SK-N-SH (cell line): ENCODE measurements around the gene PROSER3. TPM values are rescaled to one million over a fixed set of nuclear protein-coding genes. Genes with fewer than 3 reads are reported as not detected.

Experiments used
- CTCF ChIA-PET: fragments of 300-600, 350-600 bp; formaldehyde crosslinking; extraction: SDS; loops from one replicate; lab custom pipeline; 2021; lab: Yijun Ruan, JAX
- POLR2A ChIA-PET: fragments of 350-600 bp; sonication (Branson Sonifier 250); formaldehyde crosslinking; extraction: SDS; loops from one replicate; lab custom pipeline; 2020; ENCODE audit warnings: antibody characterized with exemption, inconsistent platforms; lab: Yijun Ruan, JAX
- DNase-seq: peaks from one replicate; pipeline ENCODE4 v3.0.0; 2012
- H2AFZ ChIP-seq: fragments of 200-600 bp; sonication (generic); 2 replicates; pipeline ENCODE4 v1.8.1; 2016; ENCODE audit warnings: antibody characterized with exemption, mild to moderate bottlenecking, low read depth
- H3F3A ChIP-seq: fragments of 200-600 bp; sonication (generic); replicated peaks from 2 replicates; pipeline ENCODE3; 2016; ENCODE audit warnings: antibody characterized with exemption, mild to moderate bottlenecking; ENCODE audit not compliant: insufficient read depth
- H3K27ac ChIP-seq, 2 experiments: fragments of 200-500 bp in 1 of 2; fragments of 200-600 bp in 1 of 2; sonication (Bioruptor generic) in 1 of 2; sonication (generic), shearing (Covaris generic) in 1 of 2; 2 replicates each; pipeline versions ENCODE4 v1.5.1 to v1.6.1; 2014 to 2016; ENCODE audit warnings: low read depth in 2 of 2, inconsistent platforms in 1 of 2, low read length in 1 of 2, mild to moderate bottlenecking in 1 of 2, mixed read lengths in 1 of 2
- H3K27me3 ChIP-seq: fragments of 200-600 bp; sonication (generic), shearing (Covaris generic); 2 replicates; pipeline ENCODE4 v1.6.1; 2016; ENCODE audit warnings: mixed run types; ENCODE audit not compliant: insufficient read depth
- H3K36me3 ChIP-seq, 2 experiments: fragments of 200-500 bp in 1 of 2; fragments of 200-600 bp in 1 of 2; sonication (Bioruptor generic) in 1 of 2; sonication (generic) in 1 of 2; replicated peaks in 1 of 2; 2 replicates each; pipeline versions ENCODE3 to v1.5.1; 2014 to 2016; ENCODE audit warnings: low read length in 1 of 2, mild to moderate bottlenecking in 1 of 2; ENCODE audit not compliant: insufficient read depth in 2 of 2, control insufficient read depth in 1 of 2
- H3K4me1 ChIP-seq, 2 experiments: fragments of 200-500 bp in 1 of 2; fragments of 200-600 bp in 1 of 2; sonication (Bioruptor generic) in 1 of 2; sonication (generic), shearing (Covaris generic) in 1 of 2; 2 replicates each; pipeline versions ENCODE4 v1.5.1 to v1.6.1; 2014 to 2016; ENCODE audit warnings: low read depth in 1 of 2, low read length in 1 of 2, mixed run types in 1 of 2; ENCODE audit not compliant: insufficient read depth in 2 of 2, control insufficient read depth in 1 of 2
- H3K4me2 ChIP-seq: fragments of 200-600 bp; sonication (generic), shearing (Covaris generic); 2 replicates; pipeline ENCODE4 v1.6.1; 2017; ENCODE audit warnings: mixed run types
- H3K4me3 ChIP-seq, 2 experiments: fragments of 200-500 bp in 1 of 2; fragments of 200-600 bp in 1 of 2; sonication (Bioruptor generic) in 1 of 2; sonication (generic), shearing (Covaris generic) in 1 of 2; 2 replicates each; pipeline versions ENCODE4 v1.5.1 to v1.8.1; 2014 to 2016; ENCODE audit warnings: low read depth in 2 of 2, inconsistent platforms in 1 of 2, low read length in 1 of 2, mild to moderate bottlenecking in 1 of 2, mixed read lengths in 1 of 2, moderate library complexity in 1 of 2
- H3K79me2 ChIP-seq: fragments of 200-600 bp; sonication (generic); 2 replicates; pipeline ENCODE4 v1.8.1; 2017; ENCODE audit warnings: mild to moderate bottlenecking; ENCODE audit not compliant: insufficient read depth
- H3K9ac ChIP-seq: fragments of 200-600 bp; sonication (generic); 2 replicates; pipeline ENCODE4 v1.6.1; 2017; ENCODE audit warnings: mixed run types
- H3K9me2 ChIP-seq: fragments of 200-600 bp; sonication (generic); 2 replicates; pipeline ENCODE4 v1.6.1; 2017; ENCODE audit warnings: mixed run types
- H3K9me3 ChIP-seq: fragments of 200-600 bp; sonication (generic); 2 replicates; pipeline ENCODE4 v1.6.1; 2017; ENCODE audit warnings: mixed run types, mild to moderate bottlenecking, moderate library complexity
- H4K20me1 ChIP-seq: fragments of 200-600 bp; sonication (generic); 2 replicates; pipeline ENCODE4 v1.6.1; 2017; ENCODE audit warnings: mild to moderate bottlenecking, mixed run types; ENCODE audit not compliant: insufficient read depth
- EP300 ChIP-seq, 2 experiments: IDR thresholded peaks; 2 replicates each; pipeline versions ENCODE4 v1.4.0 to v1.6.1; 2012; ENCODE audit warnings: borderline replicate concordance in 1 of 2, low read depth in 1 of 2, low read length in 1 of 2
- EZH2phosphoT487 ChIP-seq: fragments of 200-600 bp; sonication (generic); IDR thresholded peaks from 2 replicates; pipeline ENCODE4 v1.6.1; 2017; ENCODE audit warnings: low read depth, mixed run types, mild to moderate bottlenecking, antibody characterized with exemption, moderate library complexity, borderline replicate concordance
- FOXJ3 ChIP-seq: sonication (generic); formaldehyde crosslinking; IDR thresholded peaks from 2 replicates; pipeline ENCODE4 v1.5.1; 2020; ENCODE audit warnings: mild to moderate bottlenecking, missing genetic modification reagents
- FOXM1 ChIP-seq: IDR thresholded peaks from 2 replicates; pipeline ENCODE4 v1.4.0; 2012; ENCODE audit warnings: low read depth, mild to moderate bottlenecking
- GATA2 ChIP-seq: sonication (generic); formaldehyde crosslinking; IDR thresholded peaks from 2 replicates; pipeline ENCODE4 v1.5.0; 2020; ENCODE audit warnings: mild to moderate bottlenecking, missing genetic modification reagents
- IRF3 ChIP-seq: fragments of 150-350 bp; IDR thresholded peaks from 2 replicates; pipeline ENCODE4 v1.6.1; 2016; ENCODE audit warnings: mild to moderate bottlenecking, low read depth, low read length
- JUND ChIP-seq: IDR thresholded peaks from 2 replicates; pipeline ENCODE4 v1.4.0; 2012
- MEF2A ChIP-seq: IDR thresholded peaks from 2 replicates; pipeline ENCODE4 v1.4.0; 2012; ENCODE audit warnings: low read depth, borderline replicate concordance
- MXI1 ChIP-seq: IDR thresholded peaks from 2 replicates; pipeline ENCODE4 v1.6.1; 2012; ENCODE audit warnings: mild to moderate bottlenecking, low read depth, low read length, improper control_type of control experiment
- NRF1 ChIP-seq: IDR thresholded peaks from 2 replicates; pipeline ENCODE4 v1.6.1; 2012; ENCODE audit warnings: low read depth, mild to moderate bottlenecking, low read length
- POLR2AphosphoS5 ChIP-seq: IDR thresholded peaks from 2 replicates; pipeline ENCODE4 v1.6.1; 2012; ENCODE audit warnings: low read depth, low read length
- RAD21 ChIP-seq: IDR thresholded peaks from 2 replicates; pipeline ENCODE4 v1.6.1; 2012; ENCODE audit warnings: mild to moderate bottlenecking, low read length
- RCOR1 ChIP-seq: fragments of 150-350 bp; IDR thresholded peaks from 2 replicates; pipeline ENCODE4 v1.6.1; 2017; ENCODE audit warnings: antibody characterized with exemption, low read length
- SIN3A ChIP-seq: IDR thresholded peaks from 2 replicates; pipeline ENCODE4 v1.6.1; 2012; ENCODE audit warnings: low read depth, mild to moderate bottlenecking, low read length, moderate library complexity, borderline replicate concordance
- TAF1 ChIP-seq: IDR thresholded peaks from 2 replicates; pipeline ENCODE4 v1.6.1; 2012; ENCODE audit warnings: low read depth, mild to moderate bottlenecking, low read length, moderate library complexity, borderline replicate concordance
- TCF12 ChIP-seq: IDR thresholded peaks from 2 replicates; pipeline ENCODE4 v1.4.0; 2012
- TEAD4 ChIP-seq: IDR thresholded peaks from 2 replicates; pipeline ENCODE4 v1.4.0; 2012; ENCODE audit warnings: mild to moderate bottlenecking, borderline replicate concordance; ENCODE audit not compliant: insufficient read depth
- WGBS: methylation state at CpG from one replicate; pipeline ENCODE4 v1.1.6; 2017; ENCODE audit warnings: low lambda C conversion rate; 5-methylcytosine and 5-hydroxymethylcytosine counted together
- polyA plus RNA-seq, 3 experiments: library from polyadenylated mRNA; depleted of rRNA; stranded (reverse); fragments of >200 nt; gene quantifications; 2 replicates each; pipeline ENCODE4 v1.2.3, GENCODE V29; 2012
- TF ChIP-seq, protein P1 (sequence below): IDR thresholded peaks from 2 replicates; pipeline ENCODE4; 2012
- TF ChIP-seq, protein P2 (sequence below): IDR thresholded peaks from 2 replicates; pipeline ENCODE4 v1.4.0; 2012; ENCODE audit warnings: low read depth
- TF ChIP-seq, protein P3 (sequence below): IDR thresholded peaks from 2 replicates; pipeline ENCODE4 v1.4.0; 2012; ENCODE audit warnings: low read depth, borderline replicate concordance
- TF ChIP-seq, protein P4 (sequence below): fragments of 150-350 bp; IDR thresholded peaks from 2 replicates; pipeline ENCODE4 v1.6.1; 2017; ENCODE audit warnings: antibody characterized with exemption, low read length, low read depth, borderline replicate concordance

The PROSER3 gene
- polyA plus RNA-seq, 1 of the 3 experiments (the other 2 are of a cell fraction), result 12.5 TPM

DNA sequence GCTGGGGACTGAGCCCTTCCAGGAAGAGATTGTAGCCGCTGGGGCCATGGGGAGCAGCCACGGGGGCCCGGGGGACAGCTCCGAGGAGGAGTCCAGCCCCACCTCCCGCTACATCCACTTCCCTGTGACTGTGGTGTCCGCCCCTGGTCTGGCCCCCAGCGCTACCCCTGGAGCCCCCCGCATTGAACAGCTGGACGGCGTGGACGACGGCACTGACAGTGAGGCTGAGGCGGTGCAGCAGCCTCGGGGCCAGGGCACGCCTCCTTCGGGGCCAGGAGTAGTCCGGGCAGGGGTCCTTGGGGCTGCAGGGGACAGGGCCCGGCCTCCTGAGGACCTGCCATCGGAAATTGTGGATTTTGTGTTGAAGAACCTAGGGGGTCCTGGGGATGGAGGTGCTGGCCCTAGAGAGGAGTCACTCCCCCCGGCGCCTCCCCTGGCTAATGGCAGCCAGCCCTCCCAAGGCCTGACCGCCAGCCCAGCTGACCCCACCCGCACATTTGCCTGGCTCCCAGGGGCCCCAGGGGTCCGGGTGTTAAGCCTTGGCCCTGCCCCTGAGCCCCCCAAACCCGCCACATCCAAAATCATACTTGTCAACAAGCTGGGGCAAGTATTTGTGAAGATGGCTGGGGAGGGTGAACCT lies 25.3 kb upstream of the PROSER3 start:
- H3F3A ChIP-seq, result no peaks in the 10 kb centered on the region
- no peak overlapping the region for H3K4me2 ChIP-seq
- no peaks in the 10 kb centered on the region for H4K20me1 ChIP-seq
- DNase-seq, result no peak
- H3K36me3 ChIP-seq, result peaks cover 7 to 79% of the 10 kb centered on the region in 2 experiments
- no peak overlapping the region for H2AFZ ChIP-seq
- no peaks in the 10 kb centered on the region for H3K4me1 ChIP-seq
- no peaks in the 10 kb centered on the region for H3K9me3 ChIP-seq
- H3K9me2 ChIP-seq, result no peaks in the 10 kb centered on the region
- POLR2A ChIA-PET, result no interaction called here
- no peaks in the 10 kb centered on the region for H3K27me3 ChIP-seq
- WGBS, result 99% methylated on average over 19 of the region's 25 CpGs
- CTCF ChIA-PET, result no interaction called here
- H3K79me2 ChIP-seq, result no peaks in the 10 kb centered on the region
- H3K9ac ChIP-seq, result no peak overlapping the region
- no peak overlapping the region for H3K4me3 ChIP-seq
- no peak overlapping the region for H3K27ac ChIP-seq
- no peak for TF ChIP-seq EZH2phosphoT487
- no peak for TF ChIP-seq NRF1

DNA sequence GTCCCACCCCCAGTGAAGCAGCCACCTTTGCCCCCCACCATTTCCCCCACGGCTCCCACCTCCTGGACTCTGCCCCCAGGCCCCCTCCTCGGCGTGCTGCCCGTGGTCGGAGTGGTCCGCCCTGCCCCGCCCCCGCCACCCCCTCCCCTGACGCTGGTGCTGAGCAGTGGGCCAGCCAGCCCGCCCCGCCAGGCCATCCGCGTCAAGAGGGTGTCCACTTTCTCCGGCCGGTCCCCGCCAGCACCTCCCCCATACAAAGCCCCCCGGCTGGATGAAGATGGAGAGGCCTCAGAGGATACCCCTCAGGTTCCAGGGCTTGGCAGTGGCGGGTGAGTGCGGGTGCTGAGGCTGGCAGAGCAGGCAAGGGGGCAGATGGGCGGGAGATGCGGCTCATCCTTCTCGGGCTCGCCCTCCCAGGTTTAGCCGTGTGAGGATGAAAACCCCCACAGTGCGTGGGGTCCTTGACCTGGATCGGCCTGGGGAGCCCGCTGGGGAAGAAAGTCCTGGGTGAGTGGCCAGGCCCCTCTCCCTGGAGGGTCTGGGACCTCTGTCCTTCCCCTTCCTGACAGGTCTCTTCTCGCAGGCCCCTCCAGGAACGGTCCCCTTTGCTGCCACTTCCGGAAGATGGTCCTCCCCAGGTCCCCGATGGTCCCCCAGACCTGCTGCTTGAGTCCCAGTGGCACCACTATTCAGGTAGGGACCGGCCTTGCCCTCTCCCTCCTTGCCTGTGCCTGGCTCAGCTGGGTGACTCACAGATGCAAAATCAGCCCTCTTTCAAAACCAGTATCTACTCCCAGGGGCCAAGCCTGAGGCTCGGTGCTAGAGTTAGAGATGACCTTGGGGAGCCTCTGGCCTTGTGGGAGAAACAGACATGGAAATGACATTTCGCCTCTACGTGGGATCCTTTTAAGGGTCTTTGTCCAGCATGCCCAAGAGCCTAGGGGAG lies 24.5 kb upstream of the PROSER3 start:
- POLR2A ChIA-PET, result no interaction called here
- TF ChIP-seq, protein P1, sequence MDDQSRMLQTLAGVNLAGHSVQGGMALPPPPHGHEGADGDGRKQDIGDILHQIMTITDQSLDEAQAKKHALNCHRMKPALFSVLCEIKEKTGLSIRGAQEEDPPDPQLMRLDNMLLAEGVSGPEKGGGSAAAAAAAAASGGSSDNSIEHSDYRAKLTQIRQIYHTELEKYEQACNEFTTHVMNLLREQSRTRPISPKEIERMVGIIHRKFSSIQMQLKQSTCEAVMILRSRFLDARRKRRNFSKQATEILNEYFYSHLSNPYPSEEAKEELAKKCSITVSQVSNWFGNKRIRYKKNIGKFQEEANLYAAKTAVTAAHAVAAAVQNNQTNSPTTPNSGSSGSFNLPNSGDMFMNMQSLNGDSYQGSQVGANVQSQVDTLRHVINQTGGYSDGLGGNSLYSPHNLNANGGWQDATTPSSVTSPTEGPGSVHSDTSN, result no peak
- TF ChIP-seq MXI1 (no peak), RCOR1 (no peak), JUND (no peak), EP300 (IDR thresholded peaks at IDR 0.05; ENCODE audit: borderline replicate concordance in 1 of 2, low read depth in 1 of 2, low read length in 1 of 2) (no peak), EZH2phosphoT487 (no peak), GATA2 (CRISPR knock-in tag) (no peak), RAD21 (no peak), IRF3 (no peak), MEF2A (no peak), POLR2AphosphoS5 (no peak), TEAD4 (no peak), SIN3A (no peak), TCF12 (no peak), FOXM1 (no peak), TAF1 (no peak), FOXJ3 (CRISPR knock-in tag) (no peak)
- TF ChIP-seq, protein P2, sequence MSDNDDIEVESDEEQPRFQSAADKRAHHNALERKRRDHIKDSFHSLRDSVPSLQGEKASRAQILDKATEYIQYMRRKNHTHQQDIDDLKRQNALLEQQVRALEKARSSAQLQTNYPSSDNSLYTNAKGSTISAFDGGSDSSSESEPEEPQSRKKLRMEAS, result no peak
- TF ChIP-seq, protein P3, sequence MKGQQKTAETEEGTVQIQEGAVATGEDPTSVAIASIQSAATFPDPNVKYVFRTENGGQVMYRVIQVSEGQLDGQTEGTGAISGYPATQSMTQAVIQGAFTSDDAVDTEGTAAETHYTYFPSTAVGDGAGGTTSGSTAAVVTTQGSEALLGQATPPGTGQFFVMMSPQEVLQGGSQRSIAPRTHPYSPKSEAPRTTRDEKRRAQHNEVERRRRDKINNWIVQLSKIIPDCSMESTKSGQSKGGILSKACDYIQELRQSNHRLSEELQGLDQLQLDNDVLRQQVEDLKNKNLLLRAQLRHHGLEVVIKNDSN, result no peak
- TF ChIP-seq, protein P4, sequence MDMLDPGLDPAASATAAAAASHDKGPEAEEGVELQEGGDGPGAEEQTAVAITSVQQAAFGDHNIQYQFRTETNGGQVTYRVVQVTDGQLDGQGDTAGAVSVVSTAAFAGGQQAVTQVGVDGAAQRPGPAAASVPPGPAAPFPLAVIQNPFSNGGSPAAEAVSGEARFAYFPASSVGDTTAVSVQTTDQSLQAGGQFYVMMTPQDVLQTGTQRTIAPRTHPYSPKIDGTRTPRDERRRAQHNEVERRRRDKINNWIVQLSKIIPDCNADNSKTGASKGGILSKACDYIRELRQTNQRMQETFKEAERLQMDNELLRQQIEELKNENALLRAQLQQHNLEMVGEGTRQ, result no peak
- Histone ChIP-seq H2AFZ (no peak overlapping the region), H3F3A (no peaks in the 10 kb centered on the region), H3K4me2 (no peak overlapping the region), H3K4me3 (no peak overlapping the region), H3K9ac (no peak overlapping the region), H3K27ac (no peak overlapping the region), H4K20me1 (no peaks in the 10 kb centered on the region), H3K79me2 (no peaks in the 10 kb centered on the region), H3K9me2 (no peaks in the 10 kb centered on the region), H3K36me3 (peaks cover 7 to 80% of the 10 kb centered on the region in 2 experiments), H3K9me3 (no peaks in the 10 kb centered on the region), H3K27me3 (no peaks in the 10 kb centered on the region), H3K4me1 (no peaks in the 10 kb centered on the region)
- no peak for DNase-seq
- 93% methylated on average over 13 of the region's 35 CpGs for WGBS
- CTCF ChIA-PET, result no interaction called here
